Vagina (tissue), 2 donors: ENCODE results near the gene SLC39A12.

Experiments used
- CTCF ChIP-seq, 3 experiments: fragments of 450-650 bp in 2 of 3; fragments of 200-600 bp in 1 of 3; sonication (generic) in 1 of 3; IDR thresholded peaks; one replicate each; pipeline ENCODE4 v1.5.1; 2017 to 2019; ENCODE audit warnings: antibody characterized with exemption in 3 of 3, mild to moderate bottlenecking in 2 of 3, moderate library complexity in 2 of 3
- POLR2A ChIP-seq, 2 donors: fragments of 450-650 bp; IDR thresholded peaks; one replicate each; pipeline ENCODE4 v1.6.1; 2017; ENCODE audit warnings: antibody characterized with exemption in 2 of 2, mild to moderate bottlenecking in 2 of 2, moderate library complexity in 2 of 2

GRCh38 chr10:18005445-18005780 is 53.7 kb downstream of the SLC39A12 start:
- TF ChIP-seq POLR2A (IDR thresholded peaks at IDR 0.05) (no peak), CTCF (IDR thresholded peaks at IDR 0.05) (no peak)
